ENCODE data around the gene KRT14.
"Not testable (repeated sequence)": the region's sequence is repeated elsewhere in the genome, so short reads cannot be mapped to it uniquely, and the experiment has no call there.

The KRT14 gene

DNA sequence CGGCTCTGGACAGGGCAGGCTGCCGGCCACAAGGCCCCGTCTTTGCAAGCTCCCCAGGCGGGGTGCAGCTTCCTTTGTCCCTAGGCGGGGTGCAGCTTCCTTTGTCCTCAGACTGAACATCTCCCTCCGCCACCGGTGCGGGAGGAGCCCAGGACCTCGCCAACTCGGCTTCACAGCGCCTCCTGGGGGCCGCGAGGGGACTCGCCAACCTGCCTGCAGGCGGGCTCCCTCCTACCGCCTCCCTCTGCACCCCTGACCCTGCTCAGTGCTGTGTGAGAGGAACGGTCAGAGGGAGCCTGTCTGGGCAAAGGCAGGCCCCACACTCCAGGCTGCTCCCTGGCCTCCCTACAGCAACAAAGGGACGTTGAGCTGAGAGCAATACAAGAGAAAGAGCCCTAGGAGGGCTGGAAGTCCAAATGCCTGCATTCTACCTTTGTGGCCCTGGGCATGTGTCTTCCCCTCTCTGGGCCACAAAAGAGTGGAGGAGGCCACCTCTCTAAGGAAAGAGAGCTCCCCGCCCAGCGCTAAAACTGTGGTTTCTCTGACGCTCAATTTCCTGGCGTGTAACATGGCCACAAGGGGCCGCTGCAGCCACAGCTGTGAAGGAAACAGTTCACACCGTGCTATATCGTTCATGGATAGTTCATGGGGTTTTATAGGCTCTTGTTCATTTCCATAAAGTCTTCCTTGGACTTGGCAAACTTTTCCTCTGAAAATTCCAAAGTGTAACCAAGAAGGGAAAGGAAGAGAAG lies 37.7 kb downstream of the KRT14 start:
- in situ Hi-C loops (cut with HindIII; ENCODE audit: low sequenced_read_pairs): no loop called here

DNA sequence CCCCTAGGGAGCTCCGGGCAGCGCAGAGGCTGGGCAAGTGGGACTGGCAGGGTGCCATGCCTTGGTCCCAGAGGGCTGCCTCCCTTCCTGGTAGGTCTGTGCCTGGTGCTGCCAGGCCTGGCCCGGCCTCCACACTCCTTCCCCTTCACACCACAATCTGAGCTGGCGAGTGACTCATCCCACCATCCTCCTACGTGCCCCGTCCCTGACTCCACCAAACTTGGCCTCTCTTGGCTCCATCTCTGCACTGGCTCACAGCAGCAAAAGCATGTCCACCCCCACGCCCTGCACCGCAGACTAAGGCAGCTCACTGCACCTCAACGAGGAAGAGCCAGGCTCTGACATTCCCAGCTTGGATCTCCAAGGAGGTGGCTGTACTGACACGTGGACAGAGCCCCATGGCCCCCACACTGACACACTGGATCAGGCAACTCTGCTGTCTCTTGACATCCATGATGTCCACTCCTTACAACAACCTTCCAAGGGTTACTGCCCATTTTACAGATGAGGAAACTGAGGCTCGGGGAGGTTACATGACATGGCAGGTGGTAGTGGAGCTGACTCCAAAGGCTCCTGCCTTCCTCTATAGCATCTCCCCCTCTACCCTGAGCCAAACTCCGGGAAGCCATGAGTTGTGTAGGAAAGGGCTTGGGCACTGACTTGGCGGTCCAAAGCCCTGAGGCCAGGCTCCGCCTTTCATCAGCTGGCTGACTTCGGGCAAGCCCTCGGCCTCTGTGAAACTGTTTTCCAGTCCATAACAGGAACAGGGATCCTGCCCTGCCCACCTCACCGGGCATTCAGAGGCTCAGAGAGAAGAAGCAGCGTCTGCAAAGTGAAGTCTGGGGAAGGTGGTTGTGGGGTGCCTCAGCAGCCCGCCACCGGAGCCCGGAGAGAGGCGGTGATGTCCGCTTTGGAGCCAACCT lies 38.5 kb downstream of the KRT14 start:
- in situ Hi-C loops (cut with HindIII; ENCODE audit: low sequenced_read_pairs): no loop called here

DNA sequence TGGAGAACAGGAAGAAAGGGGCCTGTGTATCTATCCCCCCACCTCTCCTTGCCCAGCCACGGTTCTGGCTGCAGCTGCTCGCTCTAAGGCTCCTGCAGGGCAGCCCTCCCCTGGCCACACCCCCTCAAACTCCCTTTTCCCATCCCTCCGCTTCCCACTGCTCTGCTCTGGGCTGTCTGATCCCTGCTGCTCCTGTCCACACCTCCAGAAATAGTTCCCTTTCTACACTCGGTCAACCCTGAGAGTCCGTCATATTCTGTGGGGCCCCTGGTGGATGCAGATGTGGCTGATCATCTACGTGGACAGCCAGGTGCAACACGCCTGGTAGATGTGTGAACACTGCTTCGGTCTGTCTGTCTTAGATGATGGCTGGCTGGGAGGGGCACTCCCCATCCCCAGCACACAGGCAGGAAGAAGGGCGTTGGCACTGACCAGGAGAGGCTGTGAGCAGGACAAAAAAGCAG lies 39.3 kb downstream of the KRT14 start:
- in situ Hi-C loops (cut with HindIII; ENCODE audit: low sequenced_read_pairs): no loop called here

DNA sequence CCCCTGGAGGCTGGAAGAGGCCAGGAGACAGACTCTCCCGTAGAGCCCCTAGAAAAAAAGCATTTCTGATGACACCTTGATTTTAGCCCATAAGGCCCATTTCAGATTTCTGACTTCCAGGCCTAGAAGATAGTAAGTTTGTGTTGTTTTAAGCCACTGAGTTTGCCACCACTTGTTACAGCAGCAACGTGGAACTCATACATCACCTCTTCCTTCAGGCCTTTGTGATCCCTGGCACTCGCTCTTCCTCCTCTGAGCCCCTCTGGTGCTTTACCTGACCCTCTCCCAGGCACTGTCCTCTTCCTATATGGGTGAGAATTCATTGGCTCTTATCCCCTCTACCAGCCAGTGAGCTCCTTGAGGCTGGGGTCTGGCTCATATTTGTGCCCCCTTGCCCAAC lies 39.9 kb downstream of the KRT14 start:
- in situ Hi-C loops (cut with HindIII; ENCODE audit: low sequenced_read_pairs): no loop called here

- in situ Hi-C loops (cut with HindIII; ENCODE audit: low sequenced_read_pairs): no loop called here
Observed at GRCh38 chr17:41545829-41546410, 40.8 kb downstream of the KRT14 start.

DNA sequence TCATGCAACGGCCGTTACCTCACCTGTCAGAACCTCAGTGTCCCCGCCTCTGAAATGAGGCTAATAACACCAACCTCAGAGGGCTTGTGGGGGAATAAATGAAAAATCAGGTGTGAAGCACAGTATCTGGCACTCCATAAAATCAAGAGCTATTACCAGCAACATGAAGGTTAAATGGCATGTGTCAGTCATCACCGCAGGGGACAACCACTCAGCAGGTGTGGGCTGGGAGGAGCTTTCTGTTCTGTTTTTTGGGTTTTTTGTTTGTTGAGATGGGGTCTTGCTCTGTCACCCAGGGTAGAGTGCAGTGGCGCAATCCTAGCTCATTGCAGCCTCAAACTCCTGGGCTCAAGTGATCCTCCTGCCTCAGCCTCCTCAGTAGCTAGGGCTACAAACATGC lies 41.8 kb downstream of the KRT14 start:
- in situ Hi-C loops (cut with HindIII; ENCODE audit: low sequenced_read_pairs): no loop called here

DNA sequence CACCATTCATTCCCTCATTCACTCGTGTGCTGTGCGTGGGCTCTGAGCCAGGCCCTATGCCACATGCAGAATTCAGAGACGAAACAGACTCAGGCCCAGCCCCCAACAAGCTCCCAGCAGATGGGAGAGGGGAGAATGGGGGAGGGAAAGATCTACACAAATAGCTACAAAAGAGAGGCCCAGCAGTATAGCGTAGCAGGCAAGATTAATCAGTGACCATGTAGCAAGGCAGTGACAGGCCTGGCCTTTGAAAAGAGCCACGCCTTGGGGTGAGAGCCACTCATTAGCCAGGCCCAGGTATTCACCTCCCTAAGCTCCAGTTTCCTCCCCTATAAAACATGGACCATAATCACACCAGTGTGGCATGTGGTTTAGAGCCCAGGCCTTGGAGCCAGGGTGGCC lies 42.2 kb downstream of the KRT14 start:
- in situ Hi-C loops (cut with HindIII; ENCODE audit: low sequenced_read_pairs): no loop called here

DNA sequence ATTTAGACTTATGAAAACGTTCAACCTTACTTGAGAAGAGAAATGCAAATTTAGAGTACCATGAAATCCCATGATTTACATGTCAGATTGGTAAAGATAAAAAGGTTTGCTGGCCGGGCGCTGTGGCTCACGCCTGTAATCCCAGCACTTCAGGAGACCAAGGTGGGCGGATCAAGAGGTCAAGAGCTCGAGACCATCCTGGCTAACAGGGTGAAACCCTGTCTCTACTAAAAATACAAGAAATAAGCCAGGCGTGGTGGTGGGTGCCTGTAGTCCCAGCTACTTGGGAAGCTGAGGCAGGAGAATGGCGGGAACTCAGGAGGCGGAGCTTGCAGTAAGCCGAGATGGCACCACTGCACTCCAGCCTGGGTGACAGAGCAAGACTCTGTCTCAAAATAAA lies 43.9 kb downstream of the KRT14 start:
- in situ Hi-C loops (cut with HindIII; ENCODE audit: low sequenced_read_pairs): not testable (repeated sequence)

DNA sequence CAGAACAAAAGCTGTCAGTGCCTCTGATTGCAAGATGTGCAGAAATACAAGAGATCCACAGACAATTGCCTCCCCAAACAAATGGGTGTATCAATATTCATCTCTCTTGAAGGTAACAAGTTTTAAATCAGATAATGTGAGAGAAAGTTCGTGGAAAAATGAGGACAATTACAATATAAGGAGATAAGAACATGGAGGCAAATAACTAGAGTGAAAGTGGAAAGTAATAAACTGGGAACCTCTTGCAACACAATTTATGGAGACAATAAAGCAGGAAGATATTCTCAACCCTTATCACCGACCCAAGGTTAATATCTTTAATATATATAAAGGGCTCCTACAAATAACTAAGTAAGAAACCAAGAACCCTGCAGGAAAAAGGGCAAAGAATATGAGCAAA lies 44.3 kb downstream of the KRT14 start:
- in situ Hi-C loops (cut with HindIII; ENCODE audit: low sequenced_read_pairs): no loop called here

DNA sequence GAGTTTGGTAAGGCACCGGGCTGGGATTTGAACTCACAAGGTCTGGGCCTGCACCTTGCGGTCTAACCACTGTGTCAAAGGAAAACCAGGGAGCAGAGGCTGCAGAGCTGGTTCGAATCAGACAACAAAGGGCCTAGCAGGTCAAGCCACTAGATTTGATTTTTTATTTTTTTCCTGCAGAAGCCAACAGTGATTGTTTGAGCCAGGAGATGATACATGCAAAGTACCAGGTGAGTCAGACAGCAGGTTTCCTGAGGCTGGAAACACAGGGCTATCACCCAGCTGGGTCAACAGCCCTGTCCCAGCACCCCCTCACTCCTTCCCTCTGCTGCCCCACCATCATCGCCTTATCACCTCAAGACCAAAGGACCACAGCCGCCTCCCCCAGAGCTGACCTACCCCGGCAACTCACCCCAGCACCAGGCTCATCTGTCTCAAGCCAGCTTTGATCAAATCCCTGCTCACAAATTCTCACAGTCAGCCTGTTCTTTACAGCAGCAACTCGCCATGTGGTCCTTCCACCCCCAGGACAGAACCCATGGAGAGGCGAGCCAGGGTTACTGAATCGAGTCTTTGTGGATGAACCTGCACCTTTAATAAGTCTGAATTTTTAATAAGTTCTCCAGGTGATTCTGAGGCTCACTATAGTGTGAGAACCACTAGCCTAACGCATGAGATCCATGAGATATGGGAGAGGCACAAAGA lies 45.6 kb downstream of the KRT14 start:
- in situ Hi-C loops (cut with HindIII; ENCODE audit: low sequenced_read_pairs): no loop called here

DNA sequence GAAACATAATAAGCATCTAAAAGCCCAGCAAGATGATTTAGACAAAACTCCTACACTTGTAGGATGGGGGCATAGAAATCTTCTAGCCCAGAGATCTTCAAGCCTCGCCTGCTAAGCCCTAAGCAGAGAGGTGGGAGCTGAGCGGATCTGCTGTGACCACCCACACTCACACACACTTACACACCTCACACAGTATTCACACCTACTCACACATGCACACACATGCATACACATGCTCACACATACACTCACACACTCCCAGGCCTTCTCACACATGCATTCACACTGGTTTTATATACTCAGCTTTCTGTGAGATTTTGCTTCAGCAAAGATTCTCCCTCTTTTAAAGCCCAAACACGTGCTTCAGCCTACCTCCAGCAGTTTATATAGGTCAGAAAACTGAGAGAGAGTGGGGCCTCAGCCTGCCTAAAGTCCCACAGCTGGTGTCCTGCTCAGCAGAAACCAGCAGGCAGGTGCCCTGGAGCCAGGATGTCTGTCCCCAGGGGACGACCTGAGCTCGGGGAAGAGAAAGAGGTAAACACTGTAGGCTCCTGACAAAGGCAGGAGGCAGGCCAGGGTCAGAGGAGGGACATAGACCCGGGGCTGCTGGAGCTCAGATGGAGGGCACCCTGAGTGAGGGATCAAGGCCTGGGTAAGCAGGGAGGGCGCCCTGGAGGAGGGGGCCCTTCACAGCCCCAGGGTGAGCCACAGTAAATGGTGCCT lies 46.6 kb downstream of the KRT14 start:
- in situ Hi-C loops (cut with HindIII; ENCODE audit: low sequenced_read_pairs): no loop called here

DNA sequence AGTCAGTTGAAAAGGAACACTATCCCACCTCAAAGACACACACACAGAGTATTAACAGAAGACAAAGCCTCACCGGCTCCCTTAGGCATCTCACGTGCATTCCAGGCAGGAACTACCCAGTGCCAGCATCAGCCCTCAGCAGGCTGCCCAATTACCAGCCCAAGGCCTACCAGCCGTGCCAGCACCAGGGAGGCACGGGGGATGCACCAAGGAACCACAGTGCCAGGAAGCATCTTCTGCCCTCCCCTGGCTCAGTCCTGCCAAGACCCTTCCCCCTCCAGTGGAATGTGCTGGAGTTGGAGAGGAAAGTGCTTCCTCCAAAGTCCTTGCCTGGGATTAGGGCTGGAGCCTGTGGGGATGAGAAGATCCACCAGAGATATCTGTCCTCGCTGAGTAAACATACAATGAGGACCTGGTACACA lies 47.6 kb downstream of the KRT14 start:
- in situ Hi-C loops (cut with HindIII; ENCODE audit: low sequenced_read_pairs): no loop called here

DNA sequence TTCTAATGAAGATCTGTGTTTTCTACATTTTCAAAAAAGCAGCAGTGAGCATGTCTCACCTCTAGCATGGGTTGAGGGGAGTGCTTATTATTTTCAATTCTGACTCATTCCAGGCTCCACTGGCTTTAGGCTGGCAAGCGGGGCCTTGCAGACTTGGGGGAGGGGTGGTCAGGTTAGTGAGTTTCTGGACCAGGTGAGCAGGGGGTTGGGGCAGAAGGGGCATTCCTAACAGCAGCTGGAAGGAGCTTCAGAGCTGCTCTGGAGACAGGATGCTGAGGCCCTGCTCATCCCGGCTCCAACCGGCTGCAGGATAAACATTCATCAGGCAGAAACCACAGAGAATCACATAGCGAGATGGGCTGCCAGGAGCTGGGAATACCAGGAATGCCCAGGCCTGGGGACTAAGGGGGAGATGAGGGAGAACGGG lies 48.1 kb downstream of the KRT14 start:
- in situ Hi-C loops (cut with HindIII; ENCODE audit: low sequenced_read_pairs): no loop called here

GRCh38 chr17:41537990-41538389 lies 48.7 kb downstream of the KRT14 start:
- in situ Hi-C loops (cut with HindIII; ENCODE audit: low sequenced_read_pairs): no loop called here

- in situ Hi-C loops (cut with HindIII; ENCODE audit: low sequenced_read_pairs): no loop called here
Observed at GRCh38 chr17:41537614-41537954, 49.1 kb downstream of the KRT14 start.

DNA sequence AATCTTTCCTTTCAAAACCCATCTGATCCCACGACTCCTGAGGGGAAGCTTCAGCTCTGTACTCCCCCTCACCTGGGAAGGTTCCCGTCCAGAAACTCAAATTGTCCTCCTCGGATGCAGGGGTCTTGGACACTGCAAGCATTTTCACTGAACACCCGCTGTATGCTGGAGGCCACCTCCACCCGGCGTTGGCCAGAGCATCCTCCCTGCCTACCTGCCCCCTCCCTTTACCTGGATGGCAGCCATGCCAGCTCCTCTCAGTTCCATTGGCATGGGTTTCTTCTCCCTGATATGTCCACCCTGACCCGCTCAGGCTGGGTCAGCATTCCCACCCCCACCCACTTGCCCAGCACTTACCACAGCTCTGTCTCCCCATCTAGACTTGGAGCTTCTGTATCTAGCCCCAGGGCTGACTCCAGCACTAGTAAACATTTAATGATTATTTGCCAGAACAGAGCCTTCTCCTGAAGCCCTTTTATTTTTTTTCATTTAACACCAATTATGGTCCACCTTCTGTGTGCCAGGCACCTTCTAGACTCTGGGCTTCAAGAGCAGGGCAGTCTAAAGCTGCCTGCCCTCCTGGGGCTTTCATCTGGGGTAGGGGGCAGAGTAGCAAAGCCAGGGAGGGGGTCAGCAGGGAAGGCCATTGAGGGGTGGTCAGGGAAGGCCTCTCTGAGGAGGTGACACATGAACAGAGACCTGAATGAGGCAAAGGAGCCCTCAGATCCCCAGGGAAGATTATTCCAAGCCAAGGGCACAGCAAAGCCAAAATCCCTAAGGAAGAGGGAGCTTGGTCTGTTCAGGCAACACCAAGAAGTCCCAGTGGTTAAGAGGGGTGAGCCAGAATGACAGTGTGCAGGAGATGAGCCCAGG lies 49.7 kb downstream of the KRT14 start:
- in situ Hi-C loops (cut with HindIII; ENCODE audit: low sequenced_read_pairs): no loop called here

GRCh38 chr17:41535764-41536481 lies 50.8 kb downstream of the KRT14 start:
- in situ Hi-C loops (cut with HindIII; ENCODE audit: low sequenced_read_pairs): no loop called here

DNA sequence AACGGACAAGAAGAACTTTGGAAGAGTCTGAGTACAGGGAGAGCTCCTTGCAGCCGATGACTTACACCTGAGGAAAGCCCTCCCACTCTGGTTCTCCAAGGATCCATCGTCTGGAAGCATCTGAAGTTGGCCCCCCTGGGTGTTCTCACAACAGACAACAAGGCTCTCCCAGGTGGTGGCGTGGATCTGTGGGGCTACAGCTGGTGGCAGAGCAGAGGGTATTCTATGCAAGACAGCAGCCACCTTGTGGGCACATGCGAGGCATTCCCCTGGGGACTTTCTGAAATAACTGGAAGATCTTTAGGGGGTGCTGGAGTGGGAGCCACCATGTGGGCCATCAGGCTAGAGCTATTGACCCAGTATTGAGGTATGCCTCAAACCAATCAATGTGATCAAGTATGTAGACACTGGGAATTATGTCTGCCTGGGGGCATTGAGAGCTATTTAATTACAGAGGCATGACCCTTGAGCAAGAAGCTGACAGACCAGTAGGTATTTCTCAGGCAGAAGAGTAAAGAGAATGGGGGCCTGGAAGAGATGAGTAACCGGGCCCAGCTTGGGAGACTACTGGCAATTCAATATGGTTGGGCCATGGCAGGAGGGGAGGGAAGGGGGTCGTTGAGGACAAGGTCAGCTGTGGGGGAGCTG lies 51.7 kb downstream of the KRT14 start:
- in situ Hi-C loops (cut with HindIII; ENCODE audit: low sequenced_read_pairs): no loop called here
